Keratinocyte (primary cell): ENCODE data around the gene RIMS4. TPM values are rescaled to one million over a fixed set of nuclear protein-coding genes. Genes with fewer than 3 reads are reported as not detected.

Experiments used
- DNase-seq: peaks from one replicate; pipeline ENCODE4 v3.0.0-alpha.2; 2011; ENCODE audit warnings: low read depth, missing footprints, low spot score
- FAIRE-seq: peaks from 2 replicates; lab custom pipeline; 2011; peaks lifted over from hg19 to GRCh38; lab: Jason Lieb, UNC
- H2AFZ ChIP-seq: 2 replicates; pipeline ENCODE4 v1.6.0; 2012; ENCODE audit warnings: low read length, control low read depth, inconsistent platforms; ENCODE audit not compliant: control insufficient read depth
- H3K27ac ChIP-seq: 2 replicates; pipeline ENCODE4 v1.5.1; 2011; ENCODE audit warnings: low read length; ENCODE audit not compliant: control insufficient read depth, insufficient read depth
- H3K27me3 ChIP-seq: 3 replicates; pipeline ENCODE4 v1.6.0; 2011; ENCODE audit warnings: low read length; ENCODE audit not compliant: control insufficient read depth, insufficient read depth; ENCODE audit errors: extremely low read depth
- H3K36me3 ChIP-seq, 2 experiments: 2 replicates in 1 of 2; 3 replicates in 1 of 2; pipeline ENCODE4 v1.5.1; 2011; ENCODE audit warnings: low read length in 2 of 2, mild to moderate bottlenecking in 1 of 2; ENCODE audit not compliant: control insufficient read depth in 2 of 2, insufficient read depth in 2 of 2; ENCODE audit errors: extremely low read depth in 1 of 2
- H3K4me1 ChIP-seq: 3 replicates; pipeline ENCODE4 v1.5.1; 2011; ENCODE audit warnings: low read length; ENCODE audit not compliant: control insufficient read depth, insufficient read depth; ENCODE audit errors: extremely low read depth
- H3K4me2 ChIP-seq: 3 replicates; pipeline ENCODE4 v1.6.0; 2011; ENCODE audit warnings: low read depth, low read length; ENCODE audit not compliant: control insufficient read depth, insufficient read depth; ENCODE audit errors: extremely low read depth
- H3K4me3 ChIP-seq, 3 experiments: fragments of 200-600 bp in 1 of 3; sonication (generic) in 1 of 3; 2 replicates in 2 of 3; 3 replicates in 1 of 3; pipeline ENCODE4 v1.5.1; 2011 to 2016; ENCODE audit warnings: low read length in 3 of 3, mild to moderate bottlenecking in 3 of 3, control low read depth in 2 of 3, inconsistent platforms in 1 of 3, low read depth in 1 of 3, mixed read lengths in 1 of 3, mixed run types in 1 of 3, moderate library complexity in 1 of 3; ENCODE audit not compliant: control insufficient read depth in 2 of 3, insufficient read depth in 2 of 3; ENCODE audit errors: extremely low read depth in 1 of 3
- H3K79me2 ChIP-seq: 2 replicates; pipeline ENCODE4 v1.6.0; 2012; ENCODE audit warnings: low read length; ENCODE audit not compliant: control insufficient read depth, insufficient read depth
- H3K9ac ChIP-seq: 3 replicates; pipeline ENCODE4 v1.6.0; 2011; ENCODE audit warnings: low read length; ENCODE audit not compliant: control insufficient read depth, insufficient read depth; ENCODE audit errors: extremely low read depth
- H3K9me1 ChIP-seq: 3 replicates; pipeline ENCODE4 v1.6.0; 2011; ENCODE audit warnings: low read length; ENCODE audit not compliant: control insufficient read depth, insufficient read depth; ENCODE audit errors: extremely low read depth
- H3K9me3 ChIP-seq: 2 replicates; pipeline ENCODE4 v1.5.1; 2012; ENCODE audit warnings: low read depth, low read length; ENCODE audit not compliant: control insufficient read depth
- H4K20me1 ChIP-seq: 3 replicates; pipeline ENCODE4 v1.6.0; 2011; ENCODE audit warnings: low read length; ENCODE audit not compliant: control insufficient read depth, insufficient read depth; ENCODE audit errors: extremely low read depth
- EZH2 ChIP-seq: IDR thresholded peaks from one replicate; pipeline ENCODE4 v1.6.1; 2012; ENCODE audit warnings: inconsistent platforms, mild to moderate bottlenecking, low read length, moderate library complexity
- dilution Hi-C: fragments of 300-500 bp; cut with MboI; formaldehyde crosslinking; loops from one replicate; pipeline ENCODE4 v1.7.0; 2020; ENCODE audit warnings: low sequenced_read_pairs; ENCODE audit not compliant: extremely low pct_ligation_motif_present
- polyA plus RNA-seq, 5 experiments: library from polyadenylated mRNA; depleted of rRNA in 3 of 5; stranded (reverse) in 3 of 5; stranded (forward) in 1 of 5; unstranded in 1 of 5; fragments of >200 nt; gene quantifications; 1 replicate in 1 of 5; 2 replicates in 3 of 5; 3 replicates in 1 of 5; pipeline versions ENCODE4 v1.2.1 to v1.2.3, GENCODE V29; 2011 to 2012; ENCODE audit warnings: missing spikeins in 2 of 5, low read depth in 1 of 5, low replicate concordance in 1 of 5
- TF ChIP-seq, protein P1 (sequence below), 3 experiments: IDR thresholded peaks in 1 of 3; conservative IDR thresholded peaks in 1 of 3; optimal IDR thresholded peaks in 1 of 3; 2 replicates in 2 of 3; 3 replicates in 1 of 3; pipeline versions ENCODE3 to v1.5.1; 2011; ENCODE audit warnings: low read length in 3 of 3, mild to moderate bottlenecking in 3 of 3, moderate library complexity in 2 of 3, control low read depth in 1 of 3, inconsistent platforms in 1 of 3; ENCODE audit not compliant: insufficient read depth in 2 of 3; ENCODE audit errors: extremely low read depth in 1 of 3

Gene RIMS4
- polyA plus RNA-seq, 1 donor (not counting 4 experiments of a cell fraction or from before 2014, with no cell fraction given), result not detected

DNA sequence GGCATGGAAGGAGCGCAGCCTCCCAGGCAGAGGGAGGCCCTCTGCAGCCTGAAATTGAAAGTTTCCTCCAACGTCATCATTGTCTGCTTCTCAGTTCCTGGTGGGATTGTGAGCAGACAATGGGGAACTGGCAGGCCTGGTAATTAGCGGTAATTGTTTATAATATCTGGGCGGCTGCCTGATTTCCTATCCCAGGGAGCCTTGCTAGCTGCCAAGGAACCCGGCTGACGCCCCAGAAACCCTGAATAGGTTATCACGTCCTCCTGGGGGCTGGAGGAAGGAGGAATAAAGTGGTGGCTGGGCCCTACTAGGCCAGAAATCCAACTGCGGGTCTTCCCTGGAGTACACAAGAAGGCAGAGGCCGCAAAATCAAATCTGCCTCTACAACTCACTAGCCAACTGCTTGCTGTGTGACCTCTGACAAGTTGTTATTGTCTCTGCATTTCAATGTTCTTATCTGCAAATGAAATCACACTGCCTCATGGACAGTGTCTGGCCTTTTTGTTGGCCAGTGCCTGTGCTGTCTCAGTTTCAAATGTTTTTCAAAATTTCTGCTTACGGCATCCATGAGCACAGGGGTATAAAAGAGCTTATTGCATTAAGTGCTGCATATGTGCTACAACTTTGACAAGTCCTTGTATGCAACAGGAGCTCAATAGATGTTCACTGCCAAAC, 47.7 kb downstream of the RIMS4 start:
- no peaks in the 10 kb centered on the region for H3K4me1 ChIP-seq
- dilution Hi-C loops, result loop anchor here (25.0 kb wide), 1 partner anchor 100 kb away; no protein-coding TSS in a partner anchor
- H3K9ac ChIP-seq, result no peak overlapping the region
- no peak overlapping the region for H3K27ac ChIP-seq
- H3K4me2 ChIP-seq, result no peak overlapping the region
- H3K36me3 ChIP-seq, result no peaks in the 10 kb centered on the region
- no peaks in the 10 kb centered on the region for H3K79me2 ChIP-seq
- TF ChIP-seq, protein P1, sequence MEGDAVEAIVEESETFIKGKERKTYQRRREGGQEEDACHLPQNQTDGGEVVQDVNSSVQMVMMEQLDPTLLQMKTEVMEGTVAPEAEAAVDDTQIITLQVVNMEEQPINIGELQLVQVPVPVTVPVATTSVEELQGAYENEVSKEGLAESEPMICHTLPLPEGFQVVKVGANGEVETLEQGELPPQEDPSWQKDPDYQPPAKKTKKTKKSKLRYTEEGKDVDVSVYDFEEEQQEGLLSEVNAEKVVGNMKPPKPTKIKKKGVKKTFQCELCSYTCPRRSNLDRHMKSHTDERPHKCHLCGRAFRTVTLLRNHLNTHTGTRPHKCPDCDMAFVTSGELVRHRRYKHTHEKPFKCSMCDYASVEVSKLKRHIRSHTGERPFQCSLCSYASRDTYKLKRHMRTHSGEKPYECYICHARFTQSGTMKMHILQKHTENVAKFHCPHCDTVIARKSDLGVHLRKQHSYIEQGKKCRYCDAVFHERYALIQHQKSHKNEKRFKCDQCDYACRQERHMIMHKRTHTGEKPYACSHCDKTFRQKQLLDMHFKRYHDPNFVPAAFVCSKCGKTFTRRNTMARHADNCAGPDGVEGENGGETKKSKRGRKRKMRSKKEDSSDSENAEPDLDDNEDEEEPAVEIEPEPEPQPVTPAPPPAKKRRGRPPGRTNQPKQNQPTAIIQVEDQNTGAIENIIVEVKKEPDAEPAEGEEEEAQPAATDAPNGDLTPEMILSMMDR (optimal IDR thresholded peaks at IDR 0.05 in 1 of 3, IDR thresholded peaks at IDR 0.05 in 1 of 3, conservative IDR thresholded peaks at IDR 0.05 in 1 of 3; ENCODE audit: extremely low read depth in 1 of 3, insufficient read depth in 2 of 3, low read length in 3 of 3), result no peak
- no peak for TF ChIP-seq EZH2
- DNase-seq, result no peak
- no peaks in the 10 kb centered on the region for H3K9me1 ChIP-seq
- no peak overlapping the region for H3K4me3 ChIP-seq
- H4K20me1 ChIP-seq, result no peaks in the 10 kb centered on the region
- H2AFZ ChIP-seq, result no peak overlapping the region
- FAIRE-seq, result no peak
- H3K9me3 ChIP-seq, result no peaks in the 10 kb centered on the region
- H3K27me3 ChIP-seq, result peaks cover 13% of the 10 kb centered on the region

DNA sequence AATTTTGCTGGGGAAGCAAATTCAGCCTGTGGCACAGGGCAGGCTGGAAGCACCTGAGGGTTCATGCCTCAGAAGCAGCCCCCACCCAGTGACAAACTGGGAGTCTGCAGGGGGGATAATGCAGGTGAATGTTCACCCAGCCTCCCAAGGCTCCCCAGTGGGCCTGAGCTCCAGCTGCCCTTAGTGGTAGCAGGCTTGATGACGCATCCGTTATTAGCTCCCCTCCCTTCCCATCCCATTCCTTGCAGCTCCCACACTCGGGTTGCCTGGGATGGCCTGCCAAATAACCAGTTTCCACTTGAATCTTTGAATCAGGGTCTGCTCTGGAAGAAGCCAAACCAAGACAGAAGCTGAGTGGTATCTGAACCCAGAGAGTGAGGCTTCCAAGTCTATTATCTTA, 48.9 kb downstream of the RIMS4 start:
- H3K9me1 ChIP-seq, result no peaks in the 10 kb centered on the region
- no peak for FAIRE-seq
- dilution Hi-C loops, result loop anchor here (25.0 kb wide), 1 partner anchor 101 kb away; no protein-coding TSS in a partner anchor
- no peak for TF ChIP-seq EZH2
- TF ChIP-seq, protein P1 (optimal IDR thresholded peaks at IDR 0.05 in 1 of 3, IDR thresholded peaks at IDR 0.05 in 1 of 3, conservative IDR thresholded peaks at IDR 0.05 in 1 of 3; ENCODE audit: extremely low read depth in 1 of 3, insufficient read depth in 2 of 3, low read length in 3 of 3), result no peak
- H3K27ac ChIP-seq, result no peak overlapping the region
- H3K9me3 ChIP-seq, result no peaks in the 10 kb centered on the region
- H3K36me3 ChIP-seq, result no peaks in the 10 kb centered on the region
- no peak overlapping the region for H2AFZ ChIP-seq
- no peak overlapping the region for H3K9ac ChIP-seq
- H4K20me1 ChIP-seq, result no peaks in the 10 kb centered on the region
- no peak overlapping the region for H3K4me2 ChIP-seq
- no peaks in the 10 kb centered on the region for H3K4me1 ChIP-seq
- no peak for DNase-seq
- no peaks in the 10 kb centered on the region for H3K79me2 ChIP-seq
- peaks cover 13% of the 10 kb centered on the region for H3K27me3 ChIP-seq
- H3K4me3 ChIP-seq, result no peak overlapping the region
